GM18505 (cell line): ENCODE data around the gene PRR30.
A peak's percentile ranks its signal among the peaks of the same experiment; 100 is the strongest.
"Not testable (repeated sequence)": the region's sequence is repeated elsewhere in the genome, so short reads cannot be mapped to it uniquely, and the experiment has no call there.

ENCODE experiments used
- ATAC-seq: cut with Tn5 transposase; IDR thresholded peaks from one replicate; pipeline ENCODE4 v1.9.1; 2021; ENCODE audit not compliant: unreplicated experiment
- POLR2A ChIP-seq: IDR thresholded peaks from 4 replicates; pipeline ENCODE4 v1.6.1; 2011; ENCODE audit warnings: borderline replicate concordance; ENCODE audit not compliant: insufficient read depth, insufficient read length; ENCODE audit errors: extremely low read depth

The PRR30 gene

GRCh38 chr2:27117995-27118524 lies 21.1 kb downstream of the PRR30 start:
- no peak for TF ChIP-seq POLR2A
- no peak for ATAC-seq

- TF ChIP-seq POLR2A: no peak
- no peak for ATAC-seq
Observed at GRCh38 chr2:27115519-27115918, 23.7 kb downstream of the PRR30 start.

- ATAC-seq: not testable (repeated sequence)
Observed at GRCh38 chr2:27111392-27112078, 27.7 kb downstream of the PRR30 start.

DNA sequence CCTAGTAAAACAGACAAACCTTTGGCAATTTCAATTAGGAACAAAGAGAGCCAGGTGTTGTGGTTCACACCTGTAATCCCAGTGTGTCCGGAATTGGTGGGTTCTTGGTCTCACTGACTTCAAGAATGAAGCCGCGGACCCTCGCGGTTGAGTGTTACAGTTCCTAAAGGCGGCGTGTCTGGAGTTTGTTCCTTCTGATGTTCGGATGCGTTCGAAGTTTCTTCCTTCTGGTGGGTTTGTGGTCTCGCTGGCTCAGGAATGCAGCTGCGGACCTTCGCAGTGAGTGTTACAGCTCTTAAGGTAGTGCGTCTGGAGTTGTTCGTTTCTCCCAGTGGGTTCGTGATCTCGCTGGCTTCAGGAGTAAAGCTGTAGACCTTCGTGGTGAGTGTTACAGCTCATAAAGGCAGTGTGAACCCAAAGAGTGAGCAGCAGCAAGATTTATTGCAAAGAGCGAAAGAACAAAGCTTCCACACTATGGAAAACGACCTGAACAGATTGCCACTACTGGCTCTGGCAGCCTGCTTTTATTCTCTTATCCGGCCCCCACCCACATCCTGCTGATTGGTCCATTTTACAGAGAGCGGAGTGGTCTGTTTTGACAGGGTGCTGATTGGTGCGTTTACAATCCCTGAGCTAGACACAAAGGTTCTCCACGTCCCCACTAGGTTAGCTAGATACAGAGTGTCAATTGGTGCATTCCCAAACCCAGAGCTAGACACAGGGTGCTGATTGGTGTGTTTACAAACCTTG lies 28.4 kb downstream of the PRR30 start:
- ATAC-seq: not testable (repeated sequence)

DNA sequence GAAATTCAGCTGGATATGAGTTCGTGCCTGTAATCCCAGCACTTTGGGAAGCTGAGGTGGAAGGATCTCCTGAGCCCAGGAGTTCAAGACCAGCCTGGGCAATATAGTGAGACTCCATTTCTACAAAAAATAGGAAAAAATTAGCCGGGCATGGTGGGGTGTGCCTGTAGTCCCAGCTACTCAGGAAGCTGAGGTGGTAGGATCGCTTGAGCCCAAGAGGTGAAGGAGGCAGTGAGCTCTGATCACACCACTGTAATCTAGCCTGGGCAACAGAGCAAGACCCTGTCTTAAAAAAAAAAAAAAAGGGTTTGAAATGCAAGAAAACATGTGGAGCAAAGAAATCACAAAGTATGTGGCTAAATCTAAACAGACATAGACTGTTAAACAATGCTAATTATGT lies 30.1 kb downstream of the PRR30 start:
- no peak for ATAC-seq
- no peak for TF ChIP-seq POLR2A

- no peak for ATAC-seq
- TF ChIP-seq POLR2A: no peak
Observed at GRCh38 chr2:27108221-27108620, 31.0 kb downstream of the PRR30 start.

DNA sequence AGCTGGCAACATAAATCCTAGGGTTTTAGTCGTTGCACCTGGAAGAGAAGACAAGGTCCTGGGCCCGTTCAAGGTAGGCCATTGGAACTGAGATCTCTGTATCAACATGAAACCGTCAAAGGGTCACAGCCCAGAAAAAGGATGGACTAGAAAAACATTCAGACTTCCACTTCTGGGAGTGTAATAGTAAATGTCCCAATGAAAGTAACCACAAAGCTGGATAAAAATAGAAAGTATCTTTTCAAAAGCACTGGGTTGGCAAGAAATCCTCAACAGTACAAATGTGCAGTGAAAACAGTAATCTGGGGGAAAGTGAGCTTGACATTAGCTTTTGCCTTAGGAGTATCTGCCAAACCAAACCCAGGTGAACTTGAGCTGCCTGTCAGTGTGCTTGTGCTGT lies 33.2 kb downstream of the PRR30 start:
- no peak for TF ChIP-seq POLR2A
- ATAC-seq: no peak

DNA sequence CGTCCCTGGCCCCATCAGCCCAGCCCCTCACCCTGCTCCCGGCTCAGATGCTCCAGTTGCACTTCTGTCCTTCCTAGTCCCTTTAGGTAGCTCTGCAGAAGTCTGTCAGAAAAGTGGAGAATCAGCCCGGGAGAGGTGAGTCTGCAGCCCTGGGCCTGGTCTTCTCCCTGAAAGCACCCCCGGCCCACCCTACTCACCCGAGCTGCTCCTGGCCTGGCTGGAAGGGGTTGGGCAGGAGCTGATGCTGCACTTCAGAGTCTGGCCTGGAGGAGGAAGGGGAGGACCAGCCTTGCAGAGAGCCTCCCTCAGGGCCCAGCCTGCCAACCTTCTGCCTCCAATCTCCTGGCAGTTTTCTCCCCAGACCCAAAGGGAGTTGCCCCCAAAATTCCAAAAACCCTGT lies 36.9 kb downstream of the PRR30 start:
- no peak for ATAC-seq
- TF ChIP-seq POLR2A: no peak

DNA sequence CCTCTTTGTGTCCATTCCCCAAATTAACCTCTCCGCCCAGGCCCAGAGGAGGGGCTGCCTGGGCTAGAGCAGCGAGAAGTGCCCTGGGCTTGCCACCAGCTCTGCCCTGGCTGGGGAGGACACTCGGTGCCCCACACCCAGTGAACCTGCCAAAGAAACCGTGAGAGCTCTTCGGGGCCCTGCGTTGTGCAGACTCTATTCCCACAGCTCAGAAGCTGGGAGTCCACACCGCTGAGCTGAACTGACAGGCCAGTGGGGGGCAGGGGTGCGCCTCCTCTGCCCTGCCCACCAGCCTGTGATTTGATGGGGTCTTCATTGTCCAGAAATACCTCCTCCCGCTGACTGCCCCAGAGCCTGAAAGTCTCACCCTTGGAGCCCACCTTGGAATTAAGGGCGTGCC lies 39.2 kb downstream of the PRR30 start:
- TF ChIP-seq POLR2A: no peak
- ATAC-seq: no peak

DNA sequence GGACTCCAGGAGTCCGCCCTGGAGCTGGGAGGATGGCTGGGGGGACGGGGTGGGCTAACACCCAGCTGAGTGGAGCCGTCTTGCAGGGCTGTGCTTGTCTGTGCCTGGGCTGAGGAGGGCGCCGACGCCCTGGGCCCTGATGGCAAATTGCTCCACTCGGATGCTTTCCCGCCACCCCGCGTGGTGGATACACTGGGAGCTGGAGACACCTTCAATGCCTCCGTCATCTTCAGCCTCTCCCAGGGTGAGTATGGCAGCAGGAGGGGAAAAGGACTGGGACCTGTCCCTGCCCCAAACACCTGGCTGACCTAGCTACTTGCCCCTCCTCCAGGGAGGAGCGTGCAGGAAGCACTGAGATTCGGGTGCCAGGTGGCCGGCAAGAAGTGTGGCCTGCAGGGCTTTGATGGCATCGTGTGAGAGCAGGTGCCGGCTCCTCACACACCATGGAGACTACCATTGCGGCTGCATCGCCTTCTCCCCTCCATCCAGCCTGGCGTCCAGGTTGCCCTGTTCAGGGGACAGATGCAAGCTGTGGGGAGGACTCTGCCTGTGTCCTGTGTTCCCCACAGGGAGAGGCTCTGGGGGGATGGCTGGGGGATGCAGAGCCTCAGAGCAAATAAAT lies 39.8 kb downstream of the PRR30 start:
- no peak for ATAC-seq
- TF ChIP-seq POLR2A: no peak

GRCh38 chr2:27097341-27097740 lies 41.9 kb downstream of the PRR30 start:
- no peak for TF ChIP-seq POLR2A
- ATAC-seq: no peak

GRCh38 chr2:27096748-27097297 lies 42.4 kb downstream of the PRR30 start:
- no peak for TF ChIP-seq POLR2A
- ATAC-seq: no peak

GRCh38 chr2:27095745-27096651 lies 43.2 kb downstream of the PRR30 start:
- no peak for ATAC-seq

More at GRCh38 chr2:27095745-27096651, 43.2 kb downstream of the PRR30 start:
- TF ChIP-seq POLR2A: peak; percentile 47
